ENCODE data around the gene JOSD2. TPM values are rescaled to one million over a fixed set of nuclear protein-coding genes. Genes with fewer than 3 reads are reported as not detected.

Gene JOSD2
- total and polyA plus RNA-seq, 9 of the 15 experiments (the other 6 are each of a cell fraction or from before 2014, with no cell fraction given): 0.06 to 14.4 (median 3.1) TPM

GRCh38 chr19:50501568-50502475 is 9.2 kb downstream of the JOSD2 start:
- Histone ChIP-seq H3K79me2 (ENCODE audit: control insufficient read depth, insufficient read depth, low read length) (no peaks in the 10 kb centered on the region), H3K4me2 (ENCODE audit: insufficient read depth, low read length) (no peak overlapping the region), H3K27me3 (ENCODE audit: control insufficient read depth in 2 of 2, insufficient read depth in 2 of 2, low read length in 2 of 2) (no peaks in the 10 kb centered on the region), H3K4me3 (no peak overlapping the region), H3K9ac (ENCODE audit: insufficient read depth in 1 of 2, low read depth in 2 of 2, low read length in 2 of 2) (peak overlapping the region in 1 of 2 experiments; percentile 66; a peak in 1 of 4 replicates), H4K20me1 (replicated peaks; ENCODE audit: control insufficient read depth, insufficient read depth, low read length) (no peaks in the 10 kb centered on the region), H3K9me3 (replicated peaks; ENCODE audit: control insufficient read depth, insufficient read depth, low read depth, low read length) (no peaks in the 10 kb centered on the region), H2AFZ (ENCODE audit: low read depth, low read length) (no peak overlapping the region), H3K36me3 (ENCODE audit: control insufficient read depth, insufficient read depth, low read length) (no peaks in the 10 kb centered on the region), H3K4me1 (replicated peaks in 1 of 2; ENCODE audit: control insufficient read depth in 2 of 2, insufficient read depth in 2 of 2, low read length in 2 of 2) (peaks cover 0 to 33% of the 10 kb centered on the region in 2 experiments; a peak in 4 of 5 replicates), H3K9me1 (ENCODE audit: control insufficient read depth, insufficient read depth, low read length) (no peaks in the 10 kb centered on the region), H3K27ac (ENCODE audit: extremely low read depth, low read depth, low read length) (no peak overlapping the region)
- DNase-seq (ENCODE audit: extremely low read depth in 1 of 4, low spot score in 3 of 4) (no peak), FAIRE-seq (no peak), ATAC-seq (no peak)
- in situ Hi-C loops (cut with MboI): no loop called here
- 55% methylated on average over 25 of the region's 25 CpGs for WGBS (ENCODE audit: insufficient coverage, low coverage, missing lambda C conversion rate)
- TF ChIP-seq ZNF717 (CRISPR knock-in tag; IDR thresholded peaks at IDR 0.05) (no peak), TAF1 (IDR thresholded peaks at IDR 0.05; ENCODE audit: control insufficient read depth, extremely low read depth, insufficient read depth, low read length, severe bottlenecking) (no peak), ZBTB40 (IDR thresholded peaks at IDR 0.05) (no peak), ZBTB40 (CRISPR knock-in tag; IDR thresholded peaks at IDR 0.05) (no peak), ZBTB12 (CRISPR knock-in tag; IDR thresholded peaks at IDR 0.05) (no peak), SNIP1 (IDR thresholded peaks at IDR 0.05; ENCODE audit: low read depth) (no peak), ZNF3 (CRISPR knock-in tag; IDR thresholded peaks at IDR 0.05) (no peak), TSC22D4 (tag; IDR thresholded peaks at IDR 0.05) (no peak), ZNF444 (CRISPR knock-in tag; IDR thresholded peaks at IDR 0.05) (no peak), ZNF124 (CRISPR knock-in tag; IDR thresholded peaks at IDR 0.05) (no peak)
- ChIA-PET CTCF (ENCODE audit: low intra/inter-chr PET ratio) (no interaction called here), POLR2A (interaction anchor here (0.5 to 0.6 kb wide), 2 partner anchors 151 to 200 kb away, joined by 3 to 4 read pairs; no protein-coding TSS in a partner anchor)
- no TSS peak for BruUV-seq (replicated peaks)
- intact Hi-C loops (cut with micrococcal nuclease): no loop called here
